ENCODE results near the gene DNPH1.

The DNPH1 gene

DNA sequence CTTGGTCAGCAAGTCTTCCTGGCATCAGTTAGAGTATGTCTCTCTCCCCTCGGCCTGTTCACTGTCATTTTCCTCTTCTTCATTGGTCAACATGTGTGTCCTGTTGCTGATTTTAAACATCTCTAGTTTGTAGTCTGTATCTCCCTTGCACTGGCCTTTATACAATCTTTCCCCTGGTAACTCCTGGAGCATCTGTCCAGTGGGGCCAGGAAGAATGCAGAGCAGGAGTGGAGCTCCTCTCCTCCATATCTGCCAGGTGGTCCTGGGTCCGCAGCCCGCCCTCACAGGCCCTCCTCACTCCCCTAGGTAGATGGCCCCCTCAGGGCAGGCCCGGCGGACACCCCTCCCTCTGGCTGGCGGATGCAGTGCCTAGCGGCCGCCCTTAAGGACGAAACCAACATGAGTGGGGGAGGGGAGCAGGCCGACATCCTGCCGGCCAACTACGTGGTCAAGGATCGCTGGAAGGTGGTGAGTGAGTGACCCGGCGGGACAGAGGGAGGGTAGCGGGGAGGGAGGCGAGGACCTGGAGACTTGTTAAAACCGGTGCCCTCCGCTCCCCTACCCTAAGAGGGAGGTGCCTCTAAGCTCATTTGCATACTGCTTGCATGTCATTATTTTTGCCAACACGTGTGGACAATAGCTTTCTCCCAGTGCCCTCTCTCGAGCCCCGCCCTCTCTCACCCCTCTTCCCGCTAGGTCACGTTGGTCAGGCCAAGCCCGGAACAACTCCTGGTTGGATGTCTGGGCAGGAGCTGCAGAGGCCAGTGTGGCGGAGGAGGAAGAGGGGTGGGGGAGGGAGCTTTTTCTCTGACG is 17.2 kb upstream of the DNPH1 start:
- H3K27ac ChIP-seq = peak overlapping the region; percentile 81
- H3K79me2 ChIP-seq = no peaks in the 10 kb centered on the region
- H3K4me3 ChIP-seq (ENCODE audit: low read depth, low read length) = peak overlapping the region; percentile 70
- H3K36me3 ChIP-seq (ENCODE audit: control insufficient read depth, insufficient read depth, low read length) = no peaks in the 10 kb centered on the region
- peak overlapping the region; percentile 99 for H2AFZ ChIP-seq
- H3K4me1 ChIP-seq = peaks cover 4% of the 10 kb centered on the region
- no peak overlapping the region for H3K9ac ChIP-seq
- H3K9me3 ChIP-seq (ENCODE audit: control insufficient read depth, low read length) = no peaks in the 10 kb centered on the region
- TF ChIP-seq, protein P1, sequence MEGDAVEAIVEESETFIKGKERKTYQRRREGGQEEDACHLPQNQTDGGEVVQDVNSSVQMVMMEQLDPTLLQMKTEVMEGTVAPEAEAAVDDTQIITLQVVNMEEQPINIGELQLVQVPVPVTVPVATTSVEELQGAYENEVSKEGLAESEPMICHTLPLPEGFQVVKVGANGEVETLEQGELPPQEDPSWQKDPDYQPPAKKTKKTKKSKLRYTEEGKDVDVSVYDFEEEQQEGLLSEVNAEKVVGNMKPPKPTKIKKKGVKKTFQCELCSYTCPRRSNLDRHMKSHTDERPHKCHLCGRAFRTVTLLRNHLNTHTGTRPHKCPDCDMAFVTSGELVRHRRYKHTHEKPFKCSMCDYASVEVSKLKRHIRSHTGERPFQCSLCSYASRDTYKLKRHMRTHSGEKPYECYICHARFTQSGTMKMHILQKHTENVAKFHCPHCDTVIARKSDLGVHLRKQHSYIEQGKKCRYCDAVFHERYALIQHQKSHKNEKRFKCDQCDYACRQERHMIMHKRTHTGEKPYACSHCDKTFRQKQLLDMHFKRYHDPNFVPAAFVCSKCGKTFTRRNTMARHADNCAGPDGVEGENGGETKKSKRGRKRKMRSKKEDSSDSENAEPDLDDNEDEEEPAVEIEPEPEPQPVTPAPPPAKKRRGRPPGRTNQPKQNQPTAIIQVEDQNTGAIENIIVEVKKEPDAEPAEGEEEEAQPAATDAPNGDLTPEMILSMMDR (IDR thresholded peaks at IDR 0.05) = no peak
- H3K27me3 ChIP-seq (ENCODE audit: control insufficient read depth, insufficient read depth, low read length) = no peaks in the 10 kb centered on the region
- peak overlapping the region; percentile 92 for H3K4me2 ChIP-seq (ENCODE audit: low read length)

DNA sequence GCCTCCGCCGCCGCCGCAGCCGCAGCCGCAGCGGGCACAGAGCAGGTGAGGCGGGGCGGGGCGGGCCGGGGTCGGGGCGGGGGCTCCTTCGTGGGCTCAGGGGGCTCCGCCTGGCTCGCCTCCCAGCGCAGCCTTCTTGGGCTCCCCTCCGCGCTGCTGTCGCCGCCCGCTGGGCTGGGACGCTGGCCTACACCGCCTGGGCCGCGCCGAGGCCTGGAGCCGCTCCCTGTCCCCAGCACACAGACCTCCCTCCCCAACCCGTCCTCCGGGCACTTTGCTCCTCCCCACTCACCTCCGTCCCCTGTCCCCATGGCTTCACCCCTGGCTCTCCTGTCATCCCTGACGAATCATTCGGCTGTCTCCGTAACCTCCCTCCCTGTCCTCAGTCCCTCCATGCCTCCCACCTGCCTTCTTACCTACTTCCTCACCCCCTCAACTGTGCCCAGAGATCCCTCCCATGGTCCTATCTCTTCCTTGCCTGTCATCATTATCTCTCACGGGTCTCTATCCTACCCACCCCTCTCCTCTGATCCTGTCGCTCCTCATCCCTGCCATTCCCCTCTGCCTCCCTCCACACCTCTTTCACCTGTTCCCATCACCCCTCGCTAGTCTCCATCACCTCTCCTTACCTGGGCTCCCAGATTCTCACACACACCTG is 14.5 kb upstream of the DNPH1 start:
- Histone ChIP-seq H3K36me3 (ENCODE audit: control insufficient read depth, insufficient read depth, low read length) (no peaks in the 10 kb centered on the region), H3K4me2 (ENCODE audit: low read length) (no peak overlapping the region), H3K9ac (no peak overlapping the region), H3K9me3 (ENCODE audit: control insufficient read depth, low read length) (no peaks in the 10 kb centered on the region), H3K79me2 (no peaks in the 10 kb centered on the region), H3K4me1 (peaks cover 4% of the 10 kb centered on the region), H3K27me3 (ENCODE audit: control insufficient read depth, insufficient read depth, low read length) (no peaks in the 10 kb centered on the region), H3K27ac (no peak overlapping the region), H2AFZ (no peak overlapping the region), H3K4me3 (ENCODE audit: low read depth, low read length) (no peak overlapping the region)
- TF ChIP-seq, protein P1 (IDR thresholded peaks at IDR 0.05) = no peak

DNA sequence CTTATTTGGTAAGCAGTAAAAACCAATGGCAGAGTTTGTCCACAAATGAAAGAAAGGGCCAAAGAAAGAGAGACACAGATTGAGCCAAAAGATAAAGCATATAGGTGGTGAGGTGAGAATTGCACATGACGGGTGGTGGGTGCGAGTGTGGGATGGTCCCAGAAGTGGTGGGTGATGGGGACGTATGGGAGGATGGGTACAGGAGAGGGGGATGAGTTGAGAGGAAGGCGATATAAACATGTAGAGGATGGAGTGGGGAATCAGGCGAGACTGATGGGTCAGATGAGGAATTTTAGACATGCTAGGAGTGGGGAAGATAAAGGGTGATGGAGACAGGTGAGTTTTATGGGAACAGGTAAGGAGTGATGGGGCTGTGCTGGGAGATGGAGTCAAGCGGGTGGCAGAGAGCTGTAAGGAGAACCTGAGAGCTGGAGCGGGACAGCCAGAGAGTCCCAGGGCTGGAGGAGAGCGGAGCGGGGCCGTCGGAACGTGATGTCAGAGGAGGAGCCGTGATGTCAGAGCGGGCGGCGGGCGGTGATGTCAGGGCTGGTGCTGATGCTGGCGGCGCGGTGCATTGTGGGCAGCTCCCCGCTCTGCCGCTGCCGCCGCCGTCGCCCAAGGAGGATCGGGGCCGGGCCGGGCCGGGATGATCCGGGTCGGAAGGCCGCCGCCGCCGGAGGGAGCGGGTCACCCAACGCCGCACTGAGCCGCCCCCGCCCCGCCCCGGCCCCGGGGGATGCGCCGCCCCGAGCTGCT is 13.8 kb upstream of the DNPH1 start, which contains the start of gene TTBK1:
TTBK1 (plus strand) TSS at position 574 of the 756 bp plus-strand sequence. CDS start 3,180 bp downstream, outside the sequence.
- Histone ChIP-seq H3K4me1 (peaks cover 4% of the 10 kb centered on the region), H3K79me2 (no peaks in the 10 kb centered on the region), H3K36me3 (ENCODE audit: control insufficient read depth, insufficient read depth, low read length) (no peaks in the 10 kb centered on the region), H3K9ac (no peak within 1 kb of the TSS), H3K4me3 (ENCODE audit: low read depth, low read length) (no peak within 1 kb of the TSS), H2AFZ (no peak within 1 kb of the TSS), H3K27ac (no peak within 1 kb of the TSS), H3K9me3 (ENCODE audit: control insufficient read depth, low read length) (no peaks in the 10 kb centered on the region), H3K4me2 (ENCODE audit: low read length) (no peak within 1 kb of the TSS), H3K27me3 (ENCODE audit: control insufficient read depth, insufficient read depth, low read length) (no peaks in the 10 kb centered on the region)
- TF ChIP-seq, protein P1 (IDR thresholded peaks at IDR 0.05) = no peak

DNA sequence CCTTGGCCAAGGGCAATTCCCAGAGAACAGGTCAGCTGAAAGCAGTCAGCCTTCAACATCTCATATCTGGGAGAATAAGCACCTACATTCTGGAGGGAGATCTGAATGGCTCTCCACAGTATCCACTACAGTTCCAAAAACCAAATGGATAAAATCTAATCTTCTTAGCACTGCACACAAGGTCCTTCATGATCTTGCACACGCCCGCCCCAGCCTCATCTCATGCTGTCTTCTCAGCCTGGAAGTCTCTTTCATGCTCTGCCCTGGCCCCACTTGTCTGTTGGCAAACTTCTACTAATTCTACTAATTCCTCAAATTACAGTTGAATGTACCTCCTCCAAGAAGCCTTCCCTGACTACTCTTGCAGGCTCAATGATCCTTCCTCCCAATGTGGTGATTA is 12.2 kb upstream of the DNPH1 start:
- TF ChIP-seq, protein P1 (IDR thresholded peaks at IDR 0.05) = no peak
- H3K36me3 ChIP-seq (ENCODE audit: control insufficient read depth, insufficient read depth, low read length) = no peaks in the 10 kb centered on the region
- no peak overlapping the region for H2AFZ ChIP-seq
- no peak overlapping the region for H3K9ac ChIP-seq
- H3K4me1 ChIP-seq = no peaks in the 10 kb centered on the region
- no peak overlapping the region for H3K27ac ChIP-seq
- no peaks in the 10 kb centered on the region for H3K9me3 ChIP-seq (ENCODE audit: control insufficient read depth, low read length)
- H3K79me2 ChIP-seq = no peaks in the 10 kb centered on the region
- no peak overlapping the region for H3K4me3 ChIP-seq (ENCODE audit: low read depth, low read length)
- no peak overlapping the region for H3K4me2 ChIP-seq (ENCODE audit: low read length)
- no peaks in the 10 kb centered on the region for H3K27me3 ChIP-seq (ENCODE audit: control insufficient read depth, insufficient read depth, low read length)

Measured in parathyroid adenoma (tissue), 2 donors.